ENCODE results near the gene CWH43. TPM values are rescaled to one million over a fixed set of nuclear protein-coding genes. Genes with fewer than 3 reads are reported as not detected.
"Not testable (repeated sequence)": the region's sequence is repeated elsewhere in the genome, so short reads cannot be mapped to it uniquely, and the experiment has no call there.

The CWH43 gene
- total and polyA plus RNA-seq, 10 donors = not detected

DNA sequence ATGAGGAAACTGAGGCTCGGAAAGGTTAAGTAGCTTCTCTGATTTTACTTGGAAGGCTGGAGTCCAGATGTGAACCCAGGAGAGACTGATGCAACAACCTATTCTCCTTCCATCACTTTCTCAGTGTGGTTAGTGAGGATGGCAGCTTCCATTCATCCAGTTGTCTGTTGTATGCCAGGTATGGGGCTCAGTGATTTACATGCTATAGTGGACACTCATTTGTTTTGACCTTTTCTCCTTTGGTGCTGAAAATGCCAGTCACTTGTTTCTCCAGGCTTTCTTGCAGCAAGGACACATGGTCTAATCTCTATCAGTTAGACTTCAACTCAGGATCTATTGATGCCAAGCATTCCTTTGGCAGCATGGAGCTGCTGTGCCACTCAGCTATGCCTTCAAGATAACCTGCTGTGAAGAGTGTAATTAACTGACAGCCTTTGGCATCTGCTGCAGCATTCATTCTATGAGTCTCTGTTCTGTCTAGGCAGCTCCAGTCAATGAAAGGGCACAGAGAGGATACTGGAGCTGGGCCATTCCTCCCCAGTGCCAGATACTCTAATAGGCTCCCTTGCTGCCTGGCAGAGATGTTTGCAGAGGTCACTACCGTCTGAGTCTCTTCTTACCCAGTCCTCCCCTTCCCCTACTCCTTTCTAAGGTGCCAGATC is 11.0 kb upstream of the CWH43 start:
- H3K27ac ChIP-seq = no peak overlapping the region
- intact Hi-C loops (cut with DNase I; ENCODE audit: low total_unique reads) = no loop called here
- no peaks in the 10 kb centered on the region for H3K9me3 ChIP-seq
- H3K4me3 ChIP-seq = no peak overlapping the region
- H3K36me3 ChIP-seq = no peaks in the 10 kb centered on the region
- no peaks in the 10 kb centered on the region for H3K4me1 ChIP-seq
- no peak for DNase-seq
- peaks cover 0 to 23% (median 0%) of the 10 kb centered on the region in 7 donors for H3K27me3 ChIP-seq (replicated peaks in 1 of 7)
- TF ChIP-seq POLR2A (IDR thresholded peaks at IDR 0.05) (no peak), CTCF (IDR thresholded peaks at IDR 0.05 in 8 of 11, conservative IDR thresholded peaks at IDR 0.05 in 3 of 11) (no peak), POLR2AphosphoS5 (IDR thresholded peaks at IDR 0.05) (no peak)
- 67 to 79% (median 73%) methylated on average over 2 of the region's 2 CpGs for WGBS, 5 donors

DNA sequence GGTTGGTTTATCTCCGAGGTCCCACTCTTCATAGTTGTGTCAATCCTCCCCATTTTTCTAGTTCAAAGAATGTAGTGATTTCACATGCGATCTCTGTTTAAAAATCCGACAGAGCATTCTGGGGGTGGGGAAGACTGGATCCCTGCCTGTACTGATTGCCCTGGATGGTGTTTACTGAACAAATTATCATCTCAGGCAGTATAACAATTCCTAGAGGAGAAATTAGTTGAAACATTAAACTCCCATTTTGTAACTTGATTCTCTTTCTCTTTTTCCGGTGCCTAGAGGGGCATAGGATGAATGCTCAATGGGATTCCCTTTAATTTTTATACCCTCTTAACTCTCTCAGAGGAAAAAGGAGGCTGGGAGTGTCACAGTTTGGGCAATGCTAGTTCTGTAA is 10.0 kb upstream of the CWH43 start:
- WGBS, 5 donors = 85 to 92% (median 87%) methylated on average over 4 of the region's 4 CpGs
- intact Hi-C loops (cut with DNase I; ENCODE audit: low total_unique reads) = no loop called here

DNA sequence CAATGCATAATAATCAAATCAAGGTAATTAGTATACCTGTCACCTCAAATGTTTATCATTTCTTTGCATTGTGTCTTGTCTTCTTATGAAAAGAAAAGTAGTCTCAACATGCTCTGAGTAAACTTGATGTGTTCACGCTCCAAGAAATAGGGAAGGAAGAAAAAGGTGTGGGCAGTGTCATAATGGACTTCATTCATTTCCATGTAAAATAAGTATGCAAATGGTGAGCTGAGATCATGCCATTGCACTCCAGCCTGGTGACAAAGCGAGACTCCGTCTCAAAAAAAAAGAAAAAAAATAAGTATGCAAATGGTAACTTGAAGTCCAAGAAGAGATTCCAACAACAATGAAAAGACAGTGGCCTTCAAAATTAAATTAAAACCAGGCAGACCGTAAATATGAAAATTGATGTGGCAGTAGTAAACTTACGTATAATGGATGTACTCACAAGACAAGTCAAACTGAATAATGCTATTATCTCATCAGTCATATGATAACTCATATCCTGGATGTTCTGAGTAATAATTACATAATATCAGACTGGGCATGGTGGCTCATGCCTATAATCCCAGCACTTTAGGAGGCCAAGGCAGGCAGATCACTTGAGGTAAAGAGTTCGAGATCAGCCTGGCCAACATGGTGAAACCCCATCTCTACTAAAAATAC is 6.0 kb upstream of the CWH43 start:
- 74 to 80% (median 79%) methylated on average over 6 of the region's 6 CpGs for WGBS, 5 donors
- DNase-seq = no peak
- Histone ChIP-seq H3K27ac (no peak overlapping the region), H3K36me3 (no peaks in the 10 kb centered on the region), H3K27me3 (replicated peaks in 1 of 7) (peaks cover 0 to 48% (median 7%) of the 10 kb centered on the region in 7 donors), H3K4me3 (no peak overlapping the region), H3K4me1 (no peaks in the 10 kb centered on the region), H3K9me3 (peaks cover 0 to 7% (median 0%) of the 10 kb centered on the region in 8 donors)
- intact Hi-C loops (cut with DNase I; ENCODE audit: low total_unique reads) = no loop called here
- TF ChIP-seq CTCF (IDR thresholded peaks at IDR 0.05 in 8 of 11, conservative IDR thresholded peaks at IDR 0.05 in 3 of 11) (no peak), POLR2A (IDR thresholded peaks at IDR 0.05) (no peak), POLR2AphosphoS5 (IDR thresholded peaks at IDR 0.05) (no peak)

More for the DNA sequence above, 10.0 kb upstream of the CWH43 start:
- Histone ChIP-seq H3K9me3 (no peaks in the 10 kb centered on the region), H3K4me3 (no peak overlapping the region), H3K4me1 (no peaks in the 10 kb centered on the region), H3K36me3 (no peaks in the 10 kb centered on the region), H3K27ac (no peak overlapping the region), H3K27me3 (replicated peaks in 1 of 7) (peaks cover 0 to 23% (median 0%) of the 10 kb centered on the region in 7 donors)
- no peak for DNase-seq
- no peak for TF ChIP-seq POLR2AphosphoS5 (IDR thresholded peaks at IDR 0.05)
- TF ChIP-seq POLR2A (IDR thresholded peaks at IDR 0.05) = no peak
- TF ChIP-seq CTCF (IDR thresholded peaks at IDR 0.05 in 8 of 11, conservative IDR thresholded peaks at IDR 0.05 in 3 of 11) = no peak

DNA sequence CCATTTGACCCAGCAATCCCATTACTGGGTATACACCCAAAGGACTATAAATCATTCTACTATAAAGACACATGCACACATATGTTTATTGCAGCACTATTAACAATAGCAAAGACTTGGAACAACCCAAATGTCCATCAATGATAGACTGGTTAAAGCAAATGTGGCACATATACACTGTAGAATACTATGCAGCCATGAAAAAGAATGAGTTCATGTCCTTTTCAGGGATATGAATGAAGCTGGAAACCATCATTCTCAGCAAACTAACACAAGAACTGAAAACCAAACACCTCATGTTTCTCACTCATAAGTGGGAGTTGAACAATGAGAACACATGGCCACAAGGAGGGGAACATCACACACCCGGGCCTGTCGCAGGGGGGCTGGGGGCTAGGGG is 2.1 kb upstream of the CWH43 start:
- peaks cover 0 to 61% (median 30%) of the 10 kb centered on the region in 7 donors for H3K27me3 ChIP-seq (replicated peaks in 1 of 7)
- H3K4me1 ChIP-seq; DNase-seq; H3K36me3 ChIP-seq; H3K27ac ChIP-seq; H3K9me3 ChIP-seq; intact Hi-C loops (cut with DNase I; ENCODE audit: low total_unique reads); H3K4me3 ChIP-seq: not testable (repeated sequence)
- WGBS, 5 donors = 88 to 99% (median 95%) methylated on average over 2 of the region's 2 CpGs

All from spleen (tissue), 11 donors.